Measurements from ENCODE around the gene PDXDC1. TPM values are rescaled to one million over a fixed set of nuclear protein-coding genes. Genes with fewer than 3 reads are reported as not detected.
A peak's percentile ranks its signal among the peaks of the same experiment; 100 is the strongest.

The PDXDC1 gene
- total and polyA plus RNA-seq, 9 of the 15 experiments (the other 6 are each of a cell fraction or from before 2014, with no cell fraction given), result 5.1 to 95.4 (median 45.8) TPM

DNA sequence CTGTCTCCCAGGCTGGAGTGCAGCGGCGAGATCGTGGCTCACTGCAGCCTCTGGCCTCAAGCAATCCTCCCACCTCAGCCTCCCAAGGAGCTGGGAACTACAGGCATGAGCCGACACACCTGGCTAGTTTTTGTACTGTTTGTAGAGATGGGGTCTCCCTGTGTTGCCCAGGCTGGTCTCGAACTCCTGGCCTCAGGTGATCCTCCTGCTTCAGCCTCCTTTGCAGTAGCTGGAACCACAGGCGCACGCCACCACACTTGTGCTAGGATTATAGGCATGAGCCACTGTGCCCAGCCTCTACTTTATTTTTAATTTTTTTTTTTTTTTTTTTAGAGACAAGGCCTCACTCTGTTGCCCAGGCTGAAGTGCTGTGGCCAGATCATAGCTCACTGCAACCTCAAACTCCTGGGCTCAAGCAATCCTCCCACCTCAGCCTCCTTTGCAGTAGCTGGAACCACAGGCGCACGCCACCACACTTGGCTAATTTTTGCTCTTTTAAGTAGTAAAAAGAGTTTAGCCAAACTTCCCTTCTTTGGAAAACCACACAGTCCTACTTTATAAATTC is 76.6 kb downstream of the PDXDC1 start (continued):
- no peak for TF ChIP-seq ARID4B (CRISPR knock-in tag; IDR thresholded peaks at IDR 0.05)
- no peak for TF ChIP-seq PCBP1 (IDR thresholded peaks at IDR 0.05; ENCODE audit: low read depth, low read length, poor library complexity, severe bottlenecking)

DNA sequence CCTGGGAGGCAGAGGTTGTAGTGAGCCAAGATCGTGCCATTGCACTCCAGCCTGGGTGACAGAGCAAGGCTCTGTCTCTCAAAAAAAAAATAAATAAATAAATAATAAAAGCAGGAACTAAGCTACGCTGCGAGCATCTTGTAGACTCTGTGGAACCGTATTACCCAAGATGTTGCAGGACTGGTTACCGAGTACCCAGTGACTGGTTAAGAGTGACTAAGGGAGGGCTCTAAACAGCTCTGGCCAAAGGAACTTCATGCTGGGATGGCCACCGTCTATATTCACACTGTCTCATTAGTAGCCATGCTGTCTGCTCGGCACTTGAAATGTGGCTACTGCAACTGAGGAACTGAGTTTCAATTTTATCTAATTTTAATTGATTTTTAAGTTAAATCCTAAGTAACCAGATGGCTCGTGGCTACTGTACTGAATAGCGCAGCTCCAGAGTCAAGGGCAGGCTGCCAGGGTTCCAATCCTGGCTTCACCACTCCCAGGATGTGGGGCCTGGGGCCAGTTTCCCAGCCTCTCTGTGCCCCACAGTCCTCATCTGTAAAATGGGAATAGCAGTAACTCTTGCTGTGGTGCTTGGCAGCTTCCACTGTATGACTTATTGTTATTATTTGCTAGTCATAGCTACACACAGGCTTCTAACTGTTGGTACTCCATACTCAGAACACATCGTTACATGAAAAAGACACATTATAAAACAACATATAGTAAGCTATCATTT is 78.1 kb downstream of the PDXDC1 start:
- FAIRE-seq (no peak), DNase-seq (ENCODE audit: extremely low read depth in 1 of 4, low spot score in 3 of 4) (no peak), ATAC-seq (no peak)
- no peak overlapping the region for H3K27ac ChIP-seq (ENCODE audit: extremely low read depth, low read depth, low read length)
- H3K9ac ChIP-seq (ENCODE audit: insufficient read depth in 1 of 2, low read depth in 2 of 2, low read length in 2 of 2), result no peak overlapping the region
- H2AFZ ChIP-seq (ENCODE audit: low read depth, low read length), result no peak overlapping the region
- peaks cover 11% of the 10 kb centered on the region; the same call in 1 of the 3 replicates for H3K79me2 ChIP-seq (ENCODE audit: control insufficient read depth, insufficient read depth, low read length)
- H3K4me3 ChIP-seq, result no peak overlapping the region
- H3K36me3 ChIP-seq (ENCODE audit: control insufficient read depth, insufficient read depth, low read length), result no peaks in the 10 kb centered on the region
- peaks cover 2 to 20% of the 10 kb centered on the region in 2 experiments; a peak in 3 of 5 replicates for H3K4me1 ChIP-seq (replicated peaks in 1 of 2; ENCODE audit: control insufficient read depth in 2 of 2, insufficient read depth in 2 of 2, low read length in 2 of 2)
- in situ Hi-C loops (cut with MboI) (loop anchor here (25.0 kb wide), 1 partner anchor 166 kb away; no protein-coding TSS in a partner anchor), intact Hi-C loops (cut with micrococcal nuclease) (no loop called here)
- WGBS (ENCODE audit: insufficient coverage, low coverage, missing lambda C conversion rate), result 75% methylated on average over 10 of the region's 10 CpGs
- H4K20me1 ChIP-seq (replicated peaks; ENCODE audit: control insufficient read depth, insufficient read depth, low read length), result no peaks in the 10 kb centered on the region; the same call in 1 of the 2 replicates
- BruUV-seq (replicated peaks), result no TSS peak
- H3K9me1 ChIP-seq (ENCODE audit: control insufficient read depth, insufficient read depth, low read length), result no peaks in the 10 kb centered on the region
- peaks cover 5% of the 10 kb centered on the region; the same call in 1 of the 2 replicates for H3K9me3 ChIP-seq (replicated peaks; ENCODE audit: control insufficient read depth, insufficient read depth, low read depth, low read length)
- H3K27me3 ChIP-seq (ENCODE audit: control insufficient read depth in 2 of 2, insufficient read depth in 2 of 2, low read length in 2 of 2), result no peaks in the 10 kb centered on the region
- ChIA-PET POLR2A (interaction anchor here (1.3 kb wide), 1 partner anchor 12 kb away, joined by 3 read pairs; no protein-coding TSS in a partner anchor), CTCF (ENCODE audit: low intra/inter-chr PET ratio) (no interaction called here)
- no peak overlapping the region for H3K4me2 ChIP-seq (ENCODE audit: insufficient read depth, low read length)
- no peak for TF ChIP-seq ZNF436 (CRISPR knock-in tag; IDR thresholded peaks at IDR 0.05)
- TF ChIP-seq RBM25 (IDR thresholded peaks at IDR 0.05; ENCODE audit: low read depth, low read length, severe bottlenecking), result peak; percentile 5
- TF ChIP-seq, protein P1, sequence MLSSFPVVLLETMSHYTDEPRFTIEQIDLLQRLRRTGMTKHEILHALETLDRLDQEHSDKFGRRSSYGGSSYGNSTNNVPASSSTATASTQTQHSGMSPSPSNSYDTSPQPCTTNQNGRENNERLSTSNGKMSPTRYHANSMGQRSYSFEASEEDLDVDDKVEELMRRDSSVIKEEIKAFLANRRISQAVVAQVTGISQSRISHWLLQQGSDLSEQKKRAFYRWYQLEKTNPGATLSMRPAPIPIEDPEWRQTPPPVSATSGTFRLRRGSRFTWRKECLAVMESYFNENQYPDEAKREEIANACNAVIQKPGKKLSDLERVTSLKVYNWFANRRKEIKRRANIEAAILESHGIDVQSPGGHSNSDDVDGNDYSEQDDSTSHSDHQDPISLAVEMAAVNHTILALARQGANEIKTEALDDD (IDR thresholded peaks at IDR 0.05), result peak; percentile 84

Data from K562 (cell line).